SK-N-SH (cell line): ENCODE data around the gene TRAPPC8. TPM values are rescaled to one million over a fixed set of nuclear protein-coding genes. Genes with fewer than 3 reads are reported as not detected.

Source experiments
- CTCF ChIA-PET: fragments of 300-600, 350-600 bp; formaldehyde crosslinking; extraction: SDS; loops from one replicate; lab custom pipeline; 2021; lab: Yijun Ruan, JAX
- POLR2A ChIA-PET: fragments of 350-600 bp; sonication (Branson Sonifier 250); formaldehyde crosslinking; extraction: SDS; loops from one replicate; lab custom pipeline; 2020; ENCODE audit warnings: antibody characterized with exemption, inconsistent platforms; lab: Yijun Ruan, JAX
- DNase-seq: peaks from one replicate; pipeline ENCODE4 v3.0.0; 2012
- H2AFZ ChIP-seq: fragments of 200-600 bp; sonication (generic); 2 replicates; pipeline ENCODE4 v1.8.1; 2016; ENCODE audit warnings: antibody characterized with exemption, mild to moderate bottlenecking, low read depth
- H3F3A ChIP-seq: fragments of 200-600 bp; sonication (generic); replicated peaks from 2 replicates; pipeline ENCODE3; 2016; ENCODE audit warnings: antibody characterized with exemption, mild to moderate bottlenecking; ENCODE audit not compliant: insufficient read depth
- H3K27ac ChIP-seq, 2 experiments: fragments of 200-500 bp in 1 of 2; fragments of 200-600 bp in 1 of 2; sonication (Bioruptor generic) in 1 of 2; sonication (generic), shearing (Covaris generic) in 1 of 2; 2 replicates each; pipeline versions ENCODE4 v1.5.1 to v1.6.1; 2014 to 2016; ENCODE audit warnings: low read depth in 2 of 2, inconsistent platforms in 1 of 2, low read length in 1 of 2, mild to moderate bottlenecking in 1 of 2, mixed read lengths in 1 of 2
- H3K27me3 ChIP-seq: fragments of 200-600 bp; sonication (generic), shearing (Covaris generic); 2 replicates; pipeline ENCODE4 v1.6.1; 2016; ENCODE audit warnings: mixed run types; ENCODE audit not compliant: insufficient read depth
- H3K36me3 ChIP-seq, 2 experiments: fragments of 200-500 bp in 1 of 2; fragments of 200-600 bp in 1 of 2; sonication (Bioruptor generic) in 1 of 2; sonication (generic) in 1 of 2; replicated peaks in 1 of 2; 2 replicates each; pipeline versions ENCODE3 to v1.5.1; 2014 to 2016; ENCODE audit warnings: low read length in 1 of 2, mild to moderate bottlenecking in 1 of 2; ENCODE audit not compliant: insufficient read depth in 2 of 2, control insufficient read depth in 1 of 2
- H3K4me1 ChIP-seq, 2 experiments: fragments of 200-500 bp in 1 of 2; fragments of 200-600 bp in 1 of 2; sonication (Bioruptor generic) in 1 of 2; sonication (generic), shearing (Covaris generic) in 1 of 2; 2 replicates each; pipeline versions ENCODE4 v1.5.1 to v1.6.1; 2014 to 2016; ENCODE audit warnings: low read depth in 1 of 2, low read length in 1 of 2, mixed run types in 1 of 2; ENCODE audit not compliant: insufficient read depth in 2 of 2, control insufficient read depth in 1 of 2
- H3K4me2 ChIP-seq: fragments of 200-600 bp; sonication (generic), shearing (Covaris generic); 2 replicates; pipeline ENCODE4 v1.6.1; 2017; ENCODE audit warnings: mixed run types
- H3K4me3 ChIP-seq, 2 experiments: fragments of 200-500 bp in 1 of 2; fragments of 200-600 bp in 1 of 2; sonication (Bioruptor generic) in 1 of 2; sonication (generic), shearing (Covaris generic) in 1 of 2; 2 replicates each; pipeline versions ENCODE4 v1.5.1 to v1.8.1; 2014 to 2016; ENCODE audit warnings: low read depth in 2 of 2, inconsistent platforms in 1 of 2, low read length in 1 of 2, mild to moderate bottlenecking in 1 of 2, mixed read lengths in 1 of 2, moderate library complexity in 1 of 2
- H3K79me2 ChIP-seq: fragments of 200-600 bp; sonication (generic); 2 replicates; pipeline ENCODE4 v1.8.1; 2017; ENCODE audit warnings: mild to moderate bottlenecking; ENCODE audit not compliant: insufficient read depth
- H3K9ac ChIP-seq: fragments of 200-600 bp; sonication (generic); 2 replicates; pipeline ENCODE4 v1.6.1; 2017; ENCODE audit warnings: mixed run types
- H3K9me2 ChIP-seq: fragments of 200-600 bp; sonication (generic); 2 replicates; pipeline ENCODE4 v1.6.1; 2017; ENCODE audit warnings: mixed run types
- H3K9me3 ChIP-seq: fragments of 200-600 bp; sonication (generic); 2 replicates; pipeline ENCODE4 v1.6.1; 2017; ENCODE audit warnings: mixed run types, mild to moderate bottlenecking, moderate library complexity
- H4K20me1 ChIP-seq: fragments of 200-600 bp; sonication (generic); 2 replicates; pipeline ENCODE4 v1.6.1; 2017; ENCODE audit warnings: mild to moderate bottlenecking, mixed run types; ENCODE audit not compliant: insufficient read depth
- CTCF ChIP-seq: fragments of 200-600 bp; sonication (generic); IDR thresholded peaks from 2 replicates; pipeline ENCODE4 v1.6.1; 2017; ENCODE audit warnings: antibody characterized with exemption, mild to moderate bottlenecking, moderate library complexity
- FOSL2 ChIP-seq: IDR thresholded peaks from 2 replicates; pipeline ENCODE4 v1.4.0; 2012; ENCODE audit warnings: low read depth, mild to moderate bottlenecking, moderate library complexity, borderline replicate concordance
- GABPA ChIP-seq: IDR thresholded peaks from 2 replicates; pipeline ENCODE4 v1.4.0; 2012; ENCODE audit warnings: low read depth, mild to moderate bottlenecking
- GATA2 ChIP-seq: sonication (generic); formaldehyde crosslinking; IDR thresholded peaks from 2 replicates; pipeline ENCODE4 v1.5.0; 2020; ENCODE audit warnings: mild to moderate bottlenecking, missing genetic modification reagents
- NRF1 ChIP-seq: IDR thresholded peaks from 2 replicates; pipeline ENCODE4 v1.6.1; 2012; ENCODE audit warnings: low read depth, mild to moderate bottlenecking, low read length
- RAD21 ChIP-seq: IDR thresholded peaks from 2 replicates; pipeline ENCODE4 v1.6.1; 2012; ENCODE audit warnings: mild to moderate bottlenecking, low read length
- RCOR1 ChIP-seq: fragments of 150-350 bp; IDR thresholded peaks from 2 replicates; pipeline ENCODE4 v1.6.1; 2017; ENCODE audit warnings: antibody characterized with exemption, low read length
- REST ChIP-seq: IDR thresholded peaks from 2 replicates; pipeline ENCODE4 v1.6.1; 2012; ENCODE audit warnings: mild to moderate bottlenecking, low read depth, low read length, moderate library complexity
- RXRA ChIP-seq: IDR thresholded peaks from 2 replicates; pipeline ENCODE4 v1.4.0; 2012; ENCODE audit warnings: low read depth, mild to moderate bottlenecking, borderline replicate concordance
- SMC3 ChIP-seq: IDR thresholded peaks from 2 replicates; pipeline ENCODE4 v1.6.1; 2012; ENCODE audit warnings: low read depth, low read length, improper control_type of control experiment
- USF1 ChIP-seq: IDR thresholded peaks from 2 replicates; pipeline ENCODE4 v1.4.0; 2012; ENCODE audit warnings: low read depth, borderline replicate concordance
- YY1 ChIP-seq: IDR thresholded peaks from 2 replicates; pipeline ENCODE4 v1.4.0; 2012; ENCODE audit warnings: low read depth, mild to moderate bottlenecking
- ZBTB33 ChIP-seq: IDR thresholded peaks from 2 replicates; pipeline ENCODE4 v1.4.0; 2012; ENCODE audit warnings: low read depth, borderline replicate concordance
- WGBS: methylation state at CpG from one replicate; pipeline ENCODE4 v1.1.6; 2017; ENCODE audit warnings: low lambda C conversion rate; 5-methylcytosine and 5-hydroxymethylcytosine counted together
- polyA plus RNA-seq, 3 experiments: library from polyadenylated mRNA; depleted of rRNA; stranded (reverse); fragments of >200 nt; gene quantifications; 2 replicates each; pipeline ENCODE4 v1.2.3, GENCODE V29; 2012

The TRAPPC8 gene
- polyA plus RNA-seq, 1 of the 3 experiments (the other 2 are of a cell fraction): 14.9 TPM

- no peaks in the 10 kb centered on the region for H3K79me2 ChIP-seq
- H3K4me1 ChIP-seq: no peaks in the 10 kb centered on the region; a peak in 1 of 4 replicates
- POLR2A ChIA-PET: no interaction called here
- H3K4me3 ChIP-seq: no peak overlapping the region
- H2AFZ ChIP-seq: no peak overlapping the region
- no peaks in the 10 kb centered on the region for H3K27me3 ChIP-seq
- no peaks in the 10 kb centered on the region for H3K9me2 ChIP-seq
- no peak overlapping the region for H3K4me2 ChIP-seq
- TF ChIP-seq NRF1: no peak
- TF ChIP-seq RXRA: no peak
- TF ChIP-seq GATA2 (CRISPR knock-in tag): no peak
- TF ChIP-seq ZBTB33: no peak
- no peak for TF ChIP-seq REST
- TF ChIP-seq GABPA: no peak
- no peak for TF ChIP-seq YY1
- no peak for TF ChIP-seq CTCF
- no peak for TF ChIP-seq USF1
- no peak for TF ChIP-seq SMC3
- TF ChIP-seq RAD21: no peak
- TF ChIP-seq FOSL2: no peak
- TF ChIP-seq RCOR1: no peak
- CTCF ChIA-PET: interaction anchor here (1.6 kb wide), 1 partner anchor 25 kb away, joined by 5 read pairs; no protein-coding TSS in a partner anchor
- DNase-seq: no peak
- 64% methylated on average over 3 of the region's 3 CpGs for WGBS
- H3K9ac ChIP-seq: no peak overlapping the region
- no peaks in the 10 kb centered on the region for H3K9me3 ChIP-seq
- H4K20me1 ChIP-seq: no peaks in the 10 kb centered on the region
- no peaks in the 10 kb centered on the region for H3F3A ChIP-seq
- H3K36me3 ChIP-seq: no peaks in the 10 kb centered on the region
- no peak overlapping the region for H3K27ac ChIP-seq
Observed at GRCh38 chr18:31952223-31952622, 9.3 kb upstream of the TRAPPC8 start.
